GM12878 (cell line): Measurements from ENCODE around the gene GALC. TPM values are rescaled to one million over a fixed set of nuclear protein-coding genes. Genes with fewer than 3 reads are reported as not detected.
A peak's percentile ranks its signal among the peaks of the same experiment; 100 is the strongest.

Experiments
- ATAC-seq: fragments of 200-7000 bp; cut with Tn5 transposase; 3 replicates; pipeline ENCODE4 v1.9.1; 2020; ENCODE audit warnings: mild to moderate bottlenecking, moderate library complexity
- BruUV-seq: library from RNA; stranded (reverse); fragments of 400-500 nt; replicated peaks from 2 replicates; lab custom pipeline; 2021; lab: Mats Ljungman, UMichigan
- CTCF ChIA-PET: fragments of 300-600 bp; sonication (Branson Sonifier 250); formaldehyde crosslinking; extraction: SDS; loops from one replicate; lab custom pipeline; 2021; ENCODE audit warnings: inconsistent platforms; lab: Yijun Ruan, JAX
- POLR2A ChIA-PET: fragments of 350-600 bp; formaldehyde crosslinking; extraction: SDS; loops from one replicate; lab custom pipeline; 2021; ENCODE audit warnings: inconsistent platforms; lab: Charles Lee
- RAD21 ChIA-PET: fragments of 300-600 bp; sonication (Branson Sonifier 250); formaldehyde crosslinking; loops from one replicate; lab custom pipeline; 2023; ENCODE audit warnings: antibody characterized with exemption; ENCODE audit not compliant: unreplicated experiment; lab: Charles Lee
- SMC1A ChIA-PET: fragments of 300-600 bp; sonication (Branson Sonifier 250); formaldehyde crosslinking; loops from one replicate; lab custom pipeline; 2023; ENCODE audit not compliant: unreplicated experiment, uncharacterized antibody; lab: Charles Lee
- DNase-seq: peaks from one replicate; pipeline ENCODE4 v3.0.0-alpha.2; 2011; ENCODE audit warnings: low read depth, low spot score
- FAIRE-seq: peaks from 3 replicates; lab custom pipeline; 2011; peaks lifted over from hg19 to GRCh38; lab: Jason Lieb, UNC
- H2AFZ ChIP-seq: 2 replicates; pipeline ENCODE4 v1.6.0; 2011; ENCODE audit warnings: low read depth, low read length, control low read depth; ENCODE audit not compliant: control insufficient read depth
- H3K27ac ChIP-seq: 2 replicates; pipeline ENCODE4 v1.5.1; 2011; ENCODE audit warnings: control low read depth; ENCODE audit not compliant: control insufficient read depth, insufficient read depth
- H3K27me3 ChIP-seq, 2 experiments: replicated peaks in 1 of 2; 2 replicates each; pipeline versions ENCODE4 v1.6.0 to v1.6.1; 2011; ENCODE audit warnings: low read length in 1 of 2; ENCODE audit not compliant: control insufficient read depth in 2 of 2, insufficient read depth in 2 of 2
- H3K36me3 ChIP-seq, 2 experiments: 2 replicates each; pipeline ENCODE4 v1.5.1; 2011; ENCODE audit warnings: low read length in 1 of 2; ENCODE audit not compliant: control insufficient read depth in 2 of 2, insufficient read depth in 2 of 2
- H3K4me1 ChIP-seq: 2 replicates; pipeline ENCODE4 v1.6.1; 2011; ENCODE audit warnings: mild to moderate bottlenecking, low read length, moderate library complexity, mixed read lengths; ENCODE audit not compliant: control insufficient read depth, insufficient read depth
- H3K4me2 ChIP-seq: 2 replicates; pipeline ENCODE4 v1.6.0; 2011; ENCODE audit warnings: control low read depth; ENCODE audit not compliant: control insufficient read depth, insufficient read depth
- H3K4me3 ChIP-seq: fragments of 200-600 bp; sonication (generic); 2 replicates; pipeline ENCODE4 v1.5.1; 2016
- H3K79me2 ChIP-seq: 2 replicates; pipeline ENCODE4 v1.6.0; 2011; ENCODE audit warnings: low read length; ENCODE audit not compliant: control insufficient read depth, insufficient read depth
- H3K9ac ChIP-seq: 2 replicates; pipeline ENCODE4 v1.8.0; 2011; ENCODE audit warnings: low read length, control low read depth, mixed read lengths; ENCODE audit not compliant: control insufficient read depth, insufficient read depth
- H3K9me3 ChIP-seq: replicated peaks from 3 replicates; pipeline ENCODE4 v1.5.1; 2011; ENCODE audit warnings: mild to moderate bottlenecking, low read length; ENCODE audit not compliant: control insufficient read depth, insufficient read depth
- H4K20me1 ChIP-seq: 2 replicates; pipeline ENCODE4 v1.6.0; 2011; ENCODE audit not compliant: control insufficient read depth, insufficient read depth
- ASH2L ChIP-seq: fragments of 300-600, 200-600 bp; sonication (generic); IDR thresholded peaks from 2 replicates; pipeline ENCODE4 v1.6.1; 2017; ENCODE audit warnings: low read depth, mild to moderate bottlenecking, borderline replicate concordance
- BMI1 ChIP-seq: fragments of 450-650 bp; IDR thresholded peaks from 2 replicates; pipeline ENCODE4 v1.6.1; 2016; ENCODE audit warnings: mild to moderate bottlenecking, moderate library complexity, borderline replicate concordance
- CBX3 ChIP-seq: fragments of 200-600 bp; sonication (generic); IDR thresholded peaks from 2 replicates; pipeline ENCODE4 v1.6.1; 2016; ENCODE audit warnings: low read depth, borderline replicate concordance
- RB1 ChIP-seq: fragments of 450-650 bp; formaldehyde crosslinking; IDR thresholded peaks from 2 replicates; pipeline ENCODE4 v1.6.1; 2017; ENCODE audit warnings: mild to moderate bottlenecking, borderline replicate concordance
- YBX1 ChIP-seq: fragments of 450-650 bp; IDR thresholded peaks from 2 replicates; pipeline ENCODE4 v1.6.1; 2016; ENCODE audit warnings: antibody characterized with exemption
- WGBS: methylation state at CpG from one replicate; pipeline ENCODE4 v1.1.6; 2016; ENCODE audit warnings: low lambda C conversion rate; ENCODE audit not compliant: insufficient replicate concordance, insufficient coverage; ENCODE audit errors: missing lambda C conversion rate; 5-methylcytosine and 5-hydroxymethylcytosine counted together
- in situ Hi-C: fragments of 300-500 bp; cut with MboI; formaldehyde crosslinking; loops from 9 replicates; pipeline ENCODE4 v1.14.3; 2018; ENCODE audit warnings: mixed read lengths
- intact Hi-C: fragments of 100-400 bp; cut with micrococcal nuclease; formaldehyde crosslinking; loops from one replicate; pipeline ENCODE4 v1.14.2; 2022; ENCODE audit not compliant: unreplicated experiment
- polyA plus RNA-seq, 11 experiments: library from polyadenylated mRNA; depleted of rRNA in 4 of 11; unstranded in 6 of 11; stranded (reverse) in 5 of 11; fragments of >200 nt; fragmentation: Nextera tagmentation in 4 of 11; fragmentation: Illumina TruSeq in 1 of 11; extraction: Ambion mirVana in 4 of 11; extraction: Trizol in 1 of 11; gene quantifications; 1 replicate in 1 of 11; 2 replicates in 10 of 11; pipeline versions ENCODE4 v1.2.1 to v1.2.3, GENCODE V29; 2011 to 2016; ENCODE audit warnings: inconsistent platforms in 2 of 11, missing spikeins in 2 of 11, low read depth in 1 of 11
- total RNA-seq, 4 experiments: library from RNA; depleted of rRNA in 3 of 4; stranded (reverse); fragments of >200 nt in 3 of 4; fragmentation: Illumina TruSeq in 1 of 4; extraction: Trizol in 1 of 4; gene quantifications; 2 replicates each; pipeline versions ENCODE4 v1.2.1 to v1.2.3, GENCODE V29; 2013 to 2021
- TF ChIP-seq, protein P1 (sequence below): fragments of 150-350 bp; IDR thresholded peaks from 2 replicates; pipeline ENCODE4 v1.6.1; 2014; ENCODE audit warnings: mild to moderate bottlenecking, low read depth, low read length

Gene GALC
- total and polyA plus RNA-seq, 10 of the 15 experiments (the other 5 are each of a cell fraction or from before 2014, with no cell fraction given): 1.3 to 14.0 (median 4.5) TPM

GRCh38 chr14:87935081-87935828, 57.7 kb downstream of the GALC start (continued):
- TF ChIP-seq, protein P1, sequence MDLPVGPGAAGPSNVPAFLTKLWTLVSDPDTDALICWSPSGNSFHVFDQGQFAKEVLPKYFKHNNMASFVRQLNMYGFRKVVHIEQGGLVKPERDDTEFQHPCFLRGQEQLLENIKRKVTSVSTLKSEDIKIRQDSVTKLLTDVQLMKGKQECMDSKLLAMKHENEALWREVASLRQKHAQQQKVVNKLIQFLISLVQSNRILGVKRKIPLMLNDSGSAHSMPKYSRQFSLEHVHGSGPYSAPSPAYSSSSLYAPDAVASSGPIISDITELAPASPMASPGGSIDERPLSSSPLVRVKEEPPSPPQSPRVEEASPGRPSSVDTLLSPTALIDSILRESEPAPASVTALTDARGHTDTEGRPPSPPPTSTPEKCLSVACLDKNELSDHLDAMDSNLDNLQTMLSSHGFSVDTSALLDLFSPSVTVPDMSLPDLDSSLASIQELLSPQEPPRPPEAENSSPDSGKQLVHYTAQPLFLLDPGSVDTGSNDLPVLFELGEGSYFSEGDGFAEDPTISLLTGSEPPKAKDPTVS: no peak
- TF ChIP-seq BMI1: no peak
- TF ChIP-seq ASH2L: no peak
- no peak for TF ChIP-seq CBX3

DNA sequence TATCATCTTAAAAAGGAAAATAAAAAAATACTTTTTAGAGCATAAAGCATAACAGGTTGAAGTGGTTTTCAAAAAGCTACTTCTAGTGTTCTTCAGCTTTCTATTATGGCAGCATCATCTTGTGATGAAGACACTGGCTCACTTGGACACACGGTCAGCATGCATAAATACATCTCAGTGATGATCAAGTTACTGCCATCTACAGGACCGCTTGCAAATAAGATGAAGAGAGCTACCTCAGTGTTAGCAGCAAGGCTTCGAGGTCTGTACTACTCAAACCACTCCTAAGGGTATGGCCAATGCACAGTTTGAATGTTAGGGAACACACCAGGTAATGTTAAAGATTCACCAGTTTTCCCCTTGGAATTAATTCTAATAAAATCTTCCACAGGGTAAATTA, 58.8 kb downstream of the GALC start:
- ChIA-PET SMC1A (no interaction called here), POLR2A (no interaction called here), CTCF (interaction anchor here (1.3 to 3.9 kb wide), 2 partner anchors 12 to 255 kb away, joined by 3 to 29 read pairs; no protein-coding TSS in a partner anchor), RAD21 (no interaction called here)
- intact Hi-C loops: no loop called here
- no TSS peak for BruUV-seq
- no peaks in the 10 kb centered on the region for H3K4me1 ChIP-seq
- H3K4me2 ChIP-seq: no peak overlapping the region
- H3K27ac ChIP-seq: no peak overlapping the region
- H3K4me3 ChIP-seq: no peak overlapping the region
- WGBS: 88% methylated on average over 3 of the region's 3 CpGs
- H3K79me2 ChIP-seq: no peaks in the 10 kb centered on the region
- TF ChIP-seq YBX1 (no peak), RB1 (no peak)
- DNase-seq (no peak), ATAC-seq (peak; percentile 70), FAIRE-seq (no peak)
- no peak overlapping the region for H3K9ac ChIP-seq
- no peaks in the 10 kb centered on the region for H3K9me3 ChIP-seq
- in situ Hi-C loops: no loop called here
- no peaks in the 10 kb centered on the region for H3K36me3 ChIP-seq
- H4K20me1 ChIP-seq: no peaks in the 10 kb centered on the region
- H3K27me3 ChIP-seq: no peaks in the 10 kb centered on the region
- H2AFZ ChIP-seq: no peak overlapping the region
